NT2/D1 (cell line): ENCODE results near the gene RO60.

Experiments used
- SUZ12 ChIP-seq: IDR thresholded peaks from 2 replicates; pipeline ENCODE4 v1.6.1; 2011; ENCODE audit not compliant: insufficient read length, insufficient read depth; ENCODE audit errors: extremely low read depth
- YY1 ChIP-seq: IDR thresholded peaks from 2 replicates; pipeline ENCODE4 v1.6.1; 2011; ENCODE audit not compliant: insufficient read length, insufficient read depth
- ZNF274 ChIP-seq: IDR thresholded peaks from 2 replicates; pipeline ENCODE4 v1.6.1; 2011; ENCODE audit warnings: mild to moderate bottlenecking, low read depth, low read length

DNA sequence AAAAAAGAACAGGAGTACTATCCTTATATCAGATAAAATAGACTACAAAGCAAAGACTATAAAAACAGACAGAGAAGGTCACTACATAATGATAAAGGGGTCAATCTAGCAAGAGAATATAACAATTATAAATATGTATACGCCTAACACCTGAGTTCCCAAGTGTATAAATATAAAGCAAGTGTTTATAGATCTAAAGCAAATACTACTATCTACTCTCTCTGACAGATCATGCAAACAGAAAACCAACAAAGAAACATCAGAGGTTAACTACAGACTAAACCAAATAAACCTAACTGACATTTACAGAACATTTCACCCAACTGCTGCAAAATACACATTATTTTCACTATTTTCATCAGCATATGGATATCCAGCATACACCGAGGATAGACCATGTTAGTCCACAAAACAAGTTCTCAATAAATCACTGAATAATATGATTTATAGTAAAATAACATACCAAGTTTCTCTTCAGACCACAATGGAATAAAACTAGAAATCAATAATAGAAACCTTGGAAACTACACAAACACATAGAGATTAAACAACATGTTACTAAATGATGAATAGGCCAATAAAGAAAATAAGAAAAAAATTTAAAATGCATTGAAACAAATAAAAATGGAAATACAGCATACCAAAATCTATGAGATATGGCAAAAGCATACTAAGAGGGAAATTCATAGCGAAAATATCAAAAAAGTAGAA is 22.9 kb upstream of the RO60 start:
- TF ChIP-seq YY1: no peak
- no peak for TF ChIP-seq ZNF274
- TF ChIP-seq SUZ12: no peak
